ENCODE measurements around the gene CPPED1.

CPPED1 gene

GRCh38 chr16:12754824-12755543 lies 48.7 kb downstream of the CPPED1 start:
- Histone ChIP-seq H3K4me1 (ENCODE audit: control insufficient read depth, low read length) (peaks cover 21% of the 10 kb centered on the region), H3K9me3 (ENCODE audit: control insufficient read depth, insufficient read depth, low read length) (no peaks in the 10 kb centered on the region), H3K4me2 (ENCODE audit: low read length) (no peak overlapping the region), H3K4me3 (ENCODE audit: low read length) (no peak overlapping the region), H3K27me3 (ENCODE audit: control insufficient read depth, low read length) (no peaks in the 10 kb centered on the region), H3K9me2 (replicated peaks; ENCODE audit: control insufficient read depth, low read length) (no peaks in the 10 kb centered on the region), H4K20me1 (ENCODE audit: control insufficient read depth, insufficient read depth, low read depth, low read length) (no peaks in the 10 kb centered on the region), H3K27ac (ENCODE audit: low read depth, low read length) (no peak overlapping the region), H3K36me3 (ENCODE audit: control insufficient read depth, low read length) (no peaks in the 10 kb centered on the region), H3K79me2 (ENCODE audit: control insufficient read depth, low read length) (no peaks in the 10 kb centered on the region), H3F3A (ENCODE audit: control insufficient read depth, insufficient read depth) (no peaks in the 10 kb centered on the region)
- TF ChIP-seq EZH2phosphoT487 (IDR thresholded peaks at IDR 0.05; ENCODE audit: borderline replicate concordance, low read length), result no peak
- TF ChIP-seq, protein P1, sequence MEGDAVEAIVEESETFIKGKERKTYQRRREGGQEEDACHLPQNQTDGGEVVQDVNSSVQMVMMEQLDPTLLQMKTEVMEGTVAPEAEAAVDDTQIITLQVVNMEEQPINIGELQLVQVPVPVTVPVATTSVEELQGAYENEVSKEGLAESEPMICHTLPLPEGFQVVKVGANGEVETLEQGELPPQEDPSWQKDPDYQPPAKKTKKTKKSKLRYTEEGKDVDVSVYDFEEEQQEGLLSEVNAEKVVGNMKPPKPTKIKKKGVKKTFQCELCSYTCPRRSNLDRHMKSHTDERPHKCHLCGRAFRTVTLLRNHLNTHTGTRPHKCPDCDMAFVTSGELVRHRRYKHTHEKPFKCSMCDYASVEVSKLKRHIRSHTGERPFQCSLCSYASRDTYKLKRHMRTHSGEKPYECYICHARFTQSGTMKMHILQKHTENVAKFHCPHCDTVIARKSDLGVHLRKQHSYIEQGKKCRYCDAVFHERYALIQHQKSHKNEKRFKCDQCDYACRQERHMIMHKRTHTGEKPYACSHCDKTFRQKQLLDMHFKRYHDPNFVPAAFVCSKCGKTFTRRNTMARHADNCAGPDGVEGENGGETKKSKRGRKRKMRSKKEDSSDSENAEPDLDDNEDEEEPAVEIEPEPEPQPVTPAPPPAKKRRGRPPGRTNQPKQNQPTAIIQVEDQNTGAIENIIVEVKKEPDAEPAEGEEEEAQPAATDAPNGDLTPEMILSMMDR (IDR thresholded peaks at IDR 0.05; ENCODE audit: low read depth, low read length, poor library complexity, severe bottlenecking), result no peak

- no peaks in the 10 kb centered on the region for H3K27me3 ChIP-seq (ENCODE audit: control insufficient read depth, low read length)
- H3K9me2 ChIP-seq (replicated peaks; ENCODE audit: control insufficient read depth, low read length), result no peaks in the 10 kb centered on the region
- no peaks in the 10 kb centered on the region for H3K79me2 ChIP-seq (ENCODE audit: control insufficient read depth, low read length)
- H3K9me3 ChIP-seq (ENCODE audit: control insufficient read depth, insufficient read depth, low read length), result no peaks in the 10 kb centered on the region
- peaks cover 5% of the 10 kb centered on the region for H3K4me1 ChIP-seq (ENCODE audit: control insufficient read depth, low read length)
- H3K4me3 ChIP-seq (ENCODE audit: low read length), result no peak overlapping the region
- H3K36me3 ChIP-seq (ENCODE audit: control insufficient read depth, low read length), result no peaks in the 10 kb centered on the region
- no peak overlapping the region for H3K4me2 ChIP-seq (ENCODE audit: low read length)
- TF ChIP-seq, protein P1 (IDR thresholded peaks at IDR 0.05; ENCODE audit: low read depth, low read length, poor library complexity, severe bottlenecking), result no peak
- no peak for TF ChIP-seq EZH2phosphoT487 (IDR thresholded peaks at IDR 0.05; ENCODE audit: borderline replicate concordance, low read length)
- H3F3A ChIP-seq (ENCODE audit: control insufficient read depth, insufficient read depth), result no peaks in the 10 kb centered on the region
- H4K20me1 ChIP-seq (ENCODE audit: control insufficient read depth, insufficient read depth, low read depth, low read length), result no peaks in the 10 kb centered on the region
- H3K27ac ChIP-seq (ENCODE audit: low read depth, low read length), result no peak overlapping the region
Observed at GRCh38 chr16:12753203-12754023, 50.3 kb downstream of the CPPED1 start.

DNA sequence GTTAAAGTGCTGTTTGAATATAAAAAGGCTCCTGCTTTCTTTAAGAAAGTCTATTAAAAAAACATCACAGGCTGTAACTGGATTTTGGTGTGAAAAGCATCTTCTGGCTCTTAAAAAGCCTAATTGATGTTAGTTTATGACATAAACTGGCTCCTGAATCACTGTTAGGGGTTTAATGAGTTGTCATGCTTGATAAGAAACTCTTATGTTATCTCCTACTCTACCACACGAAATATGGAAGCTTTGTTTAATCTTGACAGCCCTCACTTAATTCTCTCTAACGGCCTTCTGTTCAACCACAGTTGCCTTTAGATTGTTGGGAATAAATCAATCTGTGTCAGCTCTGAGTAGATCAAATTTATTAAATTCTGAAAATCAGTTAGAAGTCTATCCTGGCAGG lies 51.5 kb downstream of the CPPED1 start:
- H3F3A ChIP-seq (ENCODE audit: control insufficient read depth, insufficient read depth), result no peaks in the 10 kb centered on the region
- H3K27me3 ChIP-seq (ENCODE audit: control insufficient read depth, low read length), result no peaks in the 10 kb centered on the region
- H3K4me1 ChIP-seq (ENCODE audit: control insufficient read depth, low read length), result no peaks in the 10 kb centered on the region
- no peaks in the 10 kb centered on the region for H3K9me2 ChIP-seq (replicated peaks; ENCODE audit: control insufficient read depth, low read length)
- no peaks in the 10 kb centered on the region for H4K20me1 ChIP-seq (ENCODE audit: control insufficient read depth, insufficient read depth, low read depth, low read length)
- H3K4me2 ChIP-seq (ENCODE audit: low read length), result no peak overlapping the region
- no peaks in the 10 kb centered on the region for H3K9me3 ChIP-seq (ENCODE audit: control insufficient read depth, insufficient read depth, low read length)
- no peak overlapping the region for H3K4me3 ChIP-seq (ENCODE audit: low read length)
- TF ChIP-seq, protein P1 (IDR thresholded peaks at IDR 0.05; ENCODE audit: low read depth, low read length, poor library complexity, severe bottlenecking), result no peak
- TF ChIP-seq EZH2phosphoT487 (IDR thresholded peaks at IDR 0.05; ENCODE audit: borderline replicate concordance, low read length), result no peak
- H3K27ac ChIP-seq (ENCODE audit: low read depth, low read length), result no peak overlapping the region
- H3K79me2 ChIP-seq (ENCODE audit: control insufficient read depth, low read length), result no peaks in the 10 kb centered on the region
- no peaks in the 10 kb centered on the region for H3K36me3 ChIP-seq (ENCODE audit: control insufficient read depth, low read length)
